Breast epithelium (tissue), 3 donors: ENCODE measurements around the gene PTPRN2.

Experiments used
- POLR2A ChIP-seq: fragments of 450-650 bp; IDR thresholded peaks from one replicate; pipeline ENCODE4 v1.6.1; 2016; ENCODE audit warnings: antibody characterized with exemption, mild to moderate bottlenecking, moderate library complexity
- POLR2AphosphoS5 ChIP-seq, 3 donors: sonication (generic); formaldehyde crosslinking; IDR thresholded peaks; one replicate each; pipeline ENCODE4 v1.6.1; 2017; ENCODE audit warnings: antibody characterized with exemption in 3 of 3
- TF ChIP-seq, protein P1 (sequence below), 3 donors: fragments of 450-650 bp; IDR thresholded peaks; one replicate each; pipeline ENCODE4 v1.5.1; 2016 to 2017; ENCODE audit warnings: antibody characterized with exemption in 3 of 3, mild to moderate bottlenecking in 3 of 3, moderate library complexity in 3 of 3

DNA sequence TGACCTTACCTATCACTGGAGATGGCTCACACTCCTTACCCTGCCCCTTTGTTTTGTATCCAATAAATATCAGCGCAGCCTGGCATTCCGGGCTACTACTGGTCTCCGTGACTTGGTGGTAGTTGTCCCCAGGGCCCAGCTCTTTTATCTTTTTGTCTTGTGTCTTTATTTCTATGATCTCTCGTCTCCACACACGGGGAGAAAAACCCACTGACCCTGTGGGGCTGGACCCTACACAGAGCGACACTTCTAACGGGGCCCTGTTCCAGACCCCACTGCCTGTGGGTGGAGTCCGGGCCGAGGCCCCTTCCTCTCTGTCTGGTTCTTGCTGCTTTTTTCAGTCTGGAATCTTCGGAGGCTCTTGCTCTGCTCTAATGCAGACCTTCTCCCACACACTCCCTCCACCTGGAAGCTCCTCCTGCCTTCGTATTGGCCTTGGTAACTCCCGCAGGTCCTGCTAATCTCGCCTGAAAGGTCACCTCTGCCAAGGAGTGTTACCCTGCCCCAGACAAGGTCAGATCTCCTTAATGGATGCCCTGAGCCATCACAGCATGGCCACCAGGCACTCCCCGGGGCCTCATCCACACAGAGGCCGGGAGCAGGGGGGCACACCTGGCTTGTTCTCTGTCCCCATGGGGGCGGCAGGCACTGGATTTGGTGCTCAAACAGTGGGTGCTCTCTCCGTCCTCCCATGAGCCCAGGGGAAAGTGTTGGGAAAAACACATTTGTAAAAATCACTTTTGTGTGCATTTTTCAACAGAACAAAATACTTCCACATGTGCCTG is 531.7 kb downstream of the PTPRN2 start:
- TF ChIP-seq, protein P1, sequence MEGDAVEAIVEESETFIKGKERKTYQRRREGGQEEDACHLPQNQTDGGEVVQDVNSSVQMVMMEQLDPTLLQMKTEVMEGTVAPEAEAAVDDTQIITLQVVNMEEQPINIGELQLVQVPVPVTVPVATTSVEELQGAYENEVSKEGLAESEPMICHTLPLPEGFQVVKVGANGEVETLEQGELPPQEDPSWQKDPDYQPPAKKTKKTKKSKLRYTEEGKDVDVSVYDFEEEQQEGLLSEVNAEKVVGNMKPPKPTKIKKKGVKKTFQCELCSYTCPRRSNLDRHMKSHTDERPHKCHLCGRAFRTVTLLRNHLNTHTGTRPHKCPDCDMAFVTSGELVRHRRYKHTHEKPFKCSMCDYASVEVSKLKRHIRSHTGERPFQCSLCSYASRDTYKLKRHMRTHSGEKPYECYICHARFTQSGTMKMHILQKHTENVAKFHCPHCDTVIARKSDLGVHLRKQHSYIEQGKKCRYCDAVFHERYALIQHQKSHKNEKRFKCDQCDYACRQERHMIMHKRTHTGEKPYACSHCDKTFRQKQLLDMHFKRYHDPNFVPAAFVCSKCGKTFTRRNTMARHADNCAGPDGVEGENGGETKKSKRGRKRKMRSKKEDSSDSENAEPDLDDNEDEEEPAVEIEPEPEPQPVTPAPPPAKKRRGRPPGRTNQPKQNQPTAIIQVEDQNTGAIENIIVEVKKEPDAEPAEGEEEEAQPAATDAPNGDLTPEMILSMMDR (IDR thresholded peaks at IDR 0.05) = no peak
- TF ChIP-seq POLR2AphosphoS5 (IDR thresholded peaks at IDR 0.05) = no peak
- TF ChIP-seq POLR2A = no peak
